ENCODE measurements around the gene ACSM2B.
"Not testable (repeated sequence)": the region's sequence is repeated elsewhere in the genome, so short reads cannot be mapped to it uniquely, and the experiment has no call there.

The ACSM2B gene

DNA sequence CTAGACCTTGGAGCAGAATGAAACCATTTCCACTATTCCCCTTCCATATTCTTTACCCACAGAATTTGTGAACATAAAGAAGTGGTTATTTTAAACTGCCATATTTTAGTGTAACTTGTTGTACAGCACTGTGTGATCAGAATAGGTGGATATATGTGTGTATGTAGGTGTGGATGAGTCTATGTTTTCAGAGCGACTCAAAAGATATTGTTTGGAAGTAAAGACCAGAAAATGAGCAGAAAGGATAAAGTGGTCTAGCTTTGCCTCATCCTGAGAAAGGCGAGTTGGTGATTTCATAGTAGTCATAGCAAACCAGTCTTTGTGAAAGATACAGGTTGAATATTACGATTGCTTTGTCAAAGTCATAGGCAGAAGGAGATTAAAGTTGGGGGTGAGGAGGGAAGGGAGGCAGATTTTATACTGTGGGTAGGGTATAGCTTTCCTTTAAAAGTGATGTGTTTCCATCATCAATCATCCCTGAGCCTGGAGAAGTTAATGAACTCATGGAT lies 43.8 kb downstream of the ACSM2B start:
- not testable (repeated sequence) for DNase-seq

DNA sequence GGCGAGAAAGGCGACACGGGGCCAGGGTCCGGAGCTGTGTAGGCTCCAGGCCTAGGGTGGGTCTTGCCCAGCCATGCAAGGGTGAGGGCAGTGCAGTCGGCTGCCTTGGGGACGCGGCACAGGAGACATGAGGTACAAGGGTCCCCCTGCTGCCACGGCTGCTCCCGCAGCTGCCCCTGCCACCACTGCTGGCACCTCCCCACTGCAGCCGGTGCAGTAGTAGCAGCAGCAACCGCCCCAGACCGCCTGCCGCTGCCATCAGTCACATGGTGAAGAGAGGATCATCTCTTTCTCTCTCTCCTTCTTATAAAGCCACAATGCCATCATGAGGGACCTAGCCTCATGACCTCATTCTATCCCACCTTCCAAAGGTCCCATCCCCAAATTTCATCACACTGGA lies 44.4 kb downstream of the ACSM2B start:
- DNase-seq = not testable (repeated sequence)

GRCh38 chr16:20520103-20520502 lies 56.1 kb downstream of the ACSM2B start:
- DNase-seq = no peak

GRCh38 chr16:20519231-20519630 lies 56.9 kb downstream of the ACSM2B start:
- no peak for DNase-seq

GRCh38 chr16:20517149-20517548 lies 59.0 kb downstream of the ACSM2B start:
- DNase-seq = no peak

- no peak for DNase-seq
These were observed 60.5 kb downstream of the ACSM2B start for GRCh38 chr16:20515688-20516090.

GRCh38 chr16:20510323-20510722 lies 65.8 kb downstream of the ACSM2B start:
- DNase-seq = no peak

- no peak for DNase-seq
These were observed 68.9 kb downstream of the ACSM2B start for GRCh38 chr16:20507280-20507679.

DNA sequence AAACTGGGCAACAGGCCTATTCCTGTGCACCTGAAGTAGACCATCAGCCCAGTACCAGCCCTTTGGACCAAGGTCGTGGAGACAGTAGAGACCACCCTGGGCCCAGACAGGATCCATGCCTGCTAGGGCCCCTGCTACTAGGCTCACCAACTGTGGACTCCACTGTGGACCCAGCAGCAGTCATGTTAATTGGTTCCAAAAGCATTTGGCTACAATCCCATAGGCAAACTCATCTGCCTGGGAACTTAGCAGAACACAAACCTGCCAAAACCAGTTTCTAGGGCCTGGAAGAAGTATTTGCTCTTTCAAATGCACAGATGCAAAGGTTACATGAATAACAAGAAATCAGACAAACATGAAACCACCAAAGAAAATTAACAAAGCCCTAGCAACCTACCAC lies 71.7 kb downstream of the ACSM2B start:
- no peak for DNase-seq

DNA sequence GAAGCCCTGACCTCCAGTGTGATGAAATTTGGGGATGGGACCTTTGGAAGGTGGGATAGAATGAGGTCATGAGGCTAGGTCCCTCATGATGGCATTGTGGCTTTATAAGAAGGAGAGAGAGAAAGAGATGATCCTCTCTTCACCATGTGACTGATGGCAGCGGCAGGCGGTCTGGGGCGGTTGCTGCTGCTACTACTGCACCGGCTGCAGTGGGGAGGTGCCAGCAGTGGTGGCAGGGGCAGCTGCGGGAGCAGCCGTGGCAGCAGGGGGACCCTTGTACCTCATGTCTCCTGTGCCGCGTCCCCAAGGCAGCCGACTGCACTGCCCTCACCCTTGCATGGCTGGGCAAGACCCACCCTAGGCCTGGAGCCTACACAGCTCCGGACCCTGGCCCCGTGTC lies 84.7 kb downstream of the ACSM2B start:
- not testable (repeated sequence) for DNase-seq

DNA sequence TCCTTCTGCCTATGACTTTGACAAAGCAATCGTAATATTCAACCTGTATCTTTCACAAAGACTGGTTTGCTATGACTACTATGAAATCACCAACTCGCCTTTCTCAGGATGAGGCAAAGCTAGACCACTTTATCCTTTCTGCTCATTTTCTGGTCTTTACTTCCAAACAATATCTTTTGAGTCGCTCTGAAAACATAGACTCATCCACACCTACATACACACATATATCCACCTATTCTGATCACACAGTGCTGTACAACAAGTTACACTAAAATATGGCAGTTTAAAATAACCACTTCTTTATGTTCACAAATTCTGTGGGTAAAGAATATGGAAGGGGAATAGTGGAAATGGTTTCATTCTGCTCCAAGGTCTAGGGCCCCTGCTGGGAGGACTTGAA lies 85.2 kb downstream of the ACSM2B start:
- not testable (repeated sequence) for DNase-seq
